Measurements from ENCODE around the gene ZNF789. TPM values are rescaled to one million over a fixed set of nuclear protein-coding genes. Genes with fewer than 3 reads are reported as not detected.

ZNF789 gene
- total RNA-seq, 4 donors from 2014 or later, result 3.4 to 11.5 (median 7.1) TPM

- TF ChIP-seq CTCF (IDR thresholded peaks at IDR 0.05), result no peak
- DNase-seq (ENCODE audit: low spot score) (no peak), ATAC-seq (ENCODE audit: low FRiP score) (no peak)
Observed at GRCh38 chr7:99457650-99458493, 14.8 kb upstream of the ZNF789 start.

GRCh38 chr7:99459087-99459486, 13.6 kb upstream of the ZNF789 start:
- DNase-seq (ENCODE audit: low spot score) (no peak), ATAC-seq (ENCODE audit: low FRiP score) (no peak)
- TF ChIP-seq CTCF (IDR thresholded peaks at IDR 0.05), result no peak

- TF ChIP-seq CTCF (IDR thresholded peaks at IDR 0.05), result no peak
- DNase-seq (ENCODE audit: low spot score) (no peak), ATAC-seq (ENCODE audit: low FRiP score) (no peak)
Observed at GRCh38 chr7:99460651-99461050, 12.0 kb upstream of the ZNF789 start.

GRCh38 chr7:99461221-99461620, 11.5 kb upstream of the ZNF789 start:
- ATAC-seq (ENCODE audit: low FRiP score) (no peak), DNase-seq (ENCODE audit: low spot score) (no peak)
- no peak for TF ChIP-seq CTCF (IDR thresholded peaks at IDR 0.05)

- no peak for TF ChIP-seq CTCF (IDR thresholded peaks at IDR 0.05)
- DNase-seq (ENCODE audit: low spot score) (no peak), ATAC-seq (ENCODE audit: low FRiP score) (peak; percentile 20)
Observed at GRCh38 chr7:99465421-99465768, 7.3 kb upstream of the ZNF789 start.

GRCh38 chr7:99468336-99468918, 4.3 kb upstream of the ZNF789 start:
- no peak for TF ChIP-seq CTCF (IDR thresholded peaks at IDR 0.05)
- no peak for DNase-seq (ENCODE audit: low spot score)
- ATAC-seq (ENCODE audit: low FRiP score), result no peak
